H7 (cell line): ENCODE measurements around the gene DSP. TPM values are rescaled to one million over a fixed set of nuclear protein-coding genes. Genes with fewer than 3 reads are reported as not detected.

ENCODE experiments used
- DNase-seq: peaks from one replicate; pipeline ENCODE4 v3.0.0; 2012
- H3K27me3 ChIP-seq: 2 replicates; pipeline ENCODE4 v1.6.0; 2011; ENCODE audit warnings: mild to moderate bottlenecking, low read length; ENCODE audit not compliant: control insufficient read depth, insufficient read depth
- H3K36me3 ChIP-seq: replicated peaks from 2 replicates; pipeline ENCODE4 v1.5.1; 2011; ENCODE audit warnings: low read length; ENCODE audit not compliant: control insufficient read depth, insufficient read depth
- H3K4me3 ChIP-seq: 2 replicates; pipeline ENCODE4 v1.5.1; 2011; ENCODE audit warnings: low read depth, mild to moderate bottlenecking, control low read depth, low read length, moderate library complexity; ENCODE audit not compliant: insufficient read depth
- total RNA-seq: library from RNA; depleted of rRNA; stranded (reverse); fragments of >200 nt; shearing (Covaris generic); gene quantifications from 2 replicates; pipeline ENCODE4 v1.2.3, GENCODE V29; 2014

The DSP gene
- total RNA-seq, 1 experiment from 2014 or later, result 33.9 TPM

GRCh38 chr6:7526755-7527154, 14.7 kb upstream of the DSP start:
- DNase-seq, result peak; percentile 25
- H3K27me3 ChIP-seq, result no peaks in the 10 kb centered on the region

GRCh38 chr6:7528565-7528964, 12.9 kb upstream of the DSP start:
- Histone ChIP-seq H3K4me3 (no peak overlapping the region), H3K27me3 (no peaks in the 10 kb centered on the region), H3K36me3 (no peaks in the 10 kb centered on the region)
- DNase-seq, result no peak

More at GRCh38 chr6:7526755-7527154, 14.7 kb upstream of the DSP start:
- Histone ChIP-seq H3K36me3 (no peaks in the 10 kb centered on the region), H3K4me3 (no peak overlapping the region)

- H3K27me3 ChIP-seq, result no peaks in the 10 kb centered on the region
- DNase-seq, result no peak
- H3K36me3 ChIP-seq, result no peaks in the 10 kb centered on the region
- H3K4me3 ChIP-seq, result no peak overlapping the region
Measured at GRCh38 chr6:7529141-7529540, 12.3 kb upstream of the DSP start.

GRCh38 chr6:7532232-7532631, 9.2 kb upstream of the DSP start:
- Histone ChIP-seq H3K27me3 (no peaks in the 10 kb centered on the region), H3K36me3 (no peaks in the 10 kb centered on the region), H3K4me3 (no peak overlapping the region)
- no peak for DNase-seq

GRCh38 chr6:7532821-7533220, 8.7 kb upstream of the DSP start:
- Histone ChIP-seq H3K27me3 (peaks cover 2% of the 10 kb centered on the region; the same call in 1 of the 2 replicates), H3K36me3 (no peaks in the 10 kb centered on the region), H3K4me3 (no peak overlapping the region)
- DNase-seq, result peak; percentile 49

GRCh38 chr6:7534192-7534591, 7.3 kb upstream of the DSP start:
- Histone ChIP-seq H3K36me3 (no peaks in the 10 kb centered on the region), H3K27me3 (peaks cover 2% of the 10 kb centered on the region; the same call in 1 of the 2 replicates), H3K4me3 (no peak overlapping the region)
- DNase-seq, result no peak

GRCh38 chr6:7535498-7535897, 6.0 kb upstream of the DSP start:
- Histone ChIP-seq H3K27me3 (peaks cover 11% of the 10 kb centered on the region), H3K4me3 (no peak overlapping the region), H3K36me3 (no peaks in the 10 kb centered on the region)
- no peak for DNase-seq

- Histone ChIP-seq H3K36me3 (no peaks in the 10 kb centered on the region), H3K27me3 (peaks cover 17% of the 10 kb centered on the region), H3K4me3 (no peak overlapping the region)
- DNase-seq, result no peak
Measured at GRCh38 chr6:7537565-7538174, 3.8 kb upstream of the DSP start.

GRCh38 chr6:7538484-7538883, 3.0 kb upstream of the DSP start:
- Histone ChIP-seq H3K27me3 (peaks cover 17% of the 10 kb centered on the region), H3K4me3 (no peak overlapping the region), H3K36me3 (no peaks in the 10 kb centered on the region)
- DNase-seq, result no peak

- Histone ChIP-seq H3K27me3 (peaks cover 17% of the 10 kb centered on the region), H3K4me3 (peak overlapping the region; percentile 93), H3K36me3 (no peaks in the 10 kb centered on the region)
- peak; percentile 54 for DNase-seq
Measured at GRCh38 chr6:7540595-7540994, 876 bp upstream of the DSP start.

GRCh38 chr6:7542065-7542873, 798 bp downstream of the DSP start:
- Histone ChIP-seq H3K4me3 (peak overlapping the region; percentile 93), H3K36me3 (no peaks in the 10 kb centered on the region), H3K27me3 (peaks cover 17% of the 10 kb centered on the region)
- peak; percentile 85 for DNase-seq

- Histone ChIP-seq H3K27me3 (peaks cover 15% of the 10 kb centered on the region), H3K4me3 (peak overlapping the region; percentile 93), H3K36me3 (no peaks in the 10 kb centered on the region)
- DNase-seq, result peak; percentile 84
Measured at GRCh38 chr6:7542874-7543624, 1.6 kb downstream of the DSP start.

GRCh38 chr6:7543789-7544424, 2.4 kb downstream of the DSP start:
- DNase-seq, result peak; percentile 44
- Histone ChIP-seq H3K36me3 (no peaks in the 10 kb centered on the region), H3K4me3 (peak overlapping the region; percentile 24; the same call in 1 of the 2 replicates), H3K27me3 (peaks cover 15% of the 10 kb centered on the region)

- H3K27me3 ChIP-seq, result peaks cover 14% of the 10 kb centered on the region
- H3K36me3 ChIP-seq, result no peaks in the 10 kb centered on the region
- H3K4me3 ChIP-seq, result no peak overlapping the region
- no peak for DNase-seq
Measured at GRCh38 chr6:7544597-7544996, 3.1 kb downstream of the DSP start.
